ENCODE data around the gene GDPGP1. TPM values are rescaled to one million over a fixed set of nuclear protein-coding genes. Genes with fewer than 3 reads are reported as not detected.

Gene GDPGP1
- total and polyA plus RNA-seq, 11 donors, result 4.8 to 18.9 (median 12.3) TPM

- intact Hi-C loops (cut with DNase I), result loop anchor here in 2 of 10 donors (5.0 kb wide), 2 partner anchors 36 to 121 kb away; partner anchors contain the start of gene IDH2 (in 1 of the 2)
- no peak for TF ChIP-seq POLR2A (IDR thresholded peaks at IDR 0.05)
- TF ChIP-seq, protein P1, sequence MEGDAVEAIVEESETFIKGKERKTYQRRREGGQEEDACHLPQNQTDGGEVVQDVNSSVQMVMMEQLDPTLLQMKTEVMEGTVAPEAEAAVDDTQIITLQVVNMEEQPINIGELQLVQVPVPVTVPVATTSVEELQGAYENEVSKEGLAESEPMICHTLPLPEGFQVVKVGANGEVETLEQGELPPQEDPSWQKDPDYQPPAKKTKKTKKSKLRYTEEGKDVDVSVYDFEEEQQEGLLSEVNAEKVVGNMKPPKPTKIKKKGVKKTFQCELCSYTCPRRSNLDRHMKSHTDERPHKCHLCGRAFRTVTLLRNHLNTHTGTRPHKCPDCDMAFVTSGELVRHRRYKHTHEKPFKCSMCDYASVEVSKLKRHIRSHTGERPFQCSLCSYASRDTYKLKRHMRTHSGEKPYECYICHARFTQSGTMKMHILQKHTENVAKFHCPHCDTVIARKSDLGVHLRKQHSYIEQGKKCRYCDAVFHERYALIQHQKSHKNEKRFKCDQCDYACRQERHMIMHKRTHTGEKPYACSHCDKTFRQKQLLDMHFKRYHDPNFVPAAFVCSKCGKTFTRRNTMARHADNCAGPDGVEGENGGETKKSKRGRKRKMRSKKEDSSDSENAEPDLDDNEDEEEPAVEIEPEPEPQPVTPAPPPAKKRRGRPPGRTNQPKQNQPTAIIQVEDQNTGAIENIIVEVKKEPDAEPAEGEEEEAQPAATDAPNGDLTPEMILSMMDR (IDR thresholded peaks at IDR 0.05), result no peak
- Histone ChIP-seq H3K36me3 (peaks cover 0 to 64% (median 55%) of the 10 kb centered on the region in 9 donors), H3K27me3 (no peaks in the 10 kb centered on the region), H3K4me3 (no peak overlapping the region), H3K9me3 (no peaks in the 10 kb centered on the region), H3K27ac (no peak overlapping the region), H3K4me1 (peaks cover 0 to 14% (median 8%) of the 10 kb centered on the region in 12 donors)
- ATAC-seq (no peak), DNase-seq (no peak)
- WGBS, 4 donors, result 92 to 95% (median 94%) methylated on average over 5 to 22 of the region's 22 CpGs
Observed at GRCh38 chr15:90223441-90224165, 10.4 kb upstream of the GDPGP1 start.

DNA sequence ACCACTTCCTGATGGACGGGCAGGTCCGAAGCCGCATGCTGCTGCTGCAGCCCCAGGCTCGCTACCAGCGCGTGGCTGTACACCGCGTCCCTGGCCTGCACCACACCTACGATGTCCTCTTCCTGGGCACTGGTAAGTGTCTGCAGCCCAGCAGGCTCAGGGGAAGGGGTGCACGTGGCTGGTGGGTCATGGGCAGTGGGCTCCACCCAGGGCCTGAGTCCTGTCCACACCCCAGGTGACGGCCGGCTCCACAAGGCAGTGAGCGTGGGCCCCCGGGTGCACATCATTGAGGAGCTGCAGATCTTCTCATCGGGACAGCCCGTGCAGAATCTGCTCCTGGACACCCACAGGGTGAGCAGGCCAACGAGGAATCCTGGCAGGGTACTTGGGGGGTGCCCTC is 9.0 kb upstream of the GDPGP1 start:
- no peak overlapping the region for H3K4me3 ChIP-seq
- no peaks in the 10 kb centered on the region for H3K27me3 ChIP-seq
- H3K27ac ChIP-seq, result no peak overlapping the region
- TF ChIP-seq, protein P1 (IDR thresholded peaks at IDR 0.05), result no peak
- no peak for TF ChIP-seq POLR2A (IDR thresholded peaks at IDR 0.05)
- DNase-seq, result no peak
- no peak for ATAC-seq
- H3K4me1 ChIP-seq, result peaks cover 0 to 25% (median 11%) of the 10 kb centered on the region in 12 donors
- intact Hi-C loops (cut with DNase I), result no loop called here
- no peaks in the 10 kb centered on the region for H3K9me3 ChIP-seq
- peaks cover 0 to 78% (median 69%) of the 10 kb centered on the region in 9 donors for H3K36me3 ChIP-seq
- WGBS, 4 donors, result 87 to 97% (median 92%) methylated on average over 10 to 17 of the region's 17 CpGs

DNA sequence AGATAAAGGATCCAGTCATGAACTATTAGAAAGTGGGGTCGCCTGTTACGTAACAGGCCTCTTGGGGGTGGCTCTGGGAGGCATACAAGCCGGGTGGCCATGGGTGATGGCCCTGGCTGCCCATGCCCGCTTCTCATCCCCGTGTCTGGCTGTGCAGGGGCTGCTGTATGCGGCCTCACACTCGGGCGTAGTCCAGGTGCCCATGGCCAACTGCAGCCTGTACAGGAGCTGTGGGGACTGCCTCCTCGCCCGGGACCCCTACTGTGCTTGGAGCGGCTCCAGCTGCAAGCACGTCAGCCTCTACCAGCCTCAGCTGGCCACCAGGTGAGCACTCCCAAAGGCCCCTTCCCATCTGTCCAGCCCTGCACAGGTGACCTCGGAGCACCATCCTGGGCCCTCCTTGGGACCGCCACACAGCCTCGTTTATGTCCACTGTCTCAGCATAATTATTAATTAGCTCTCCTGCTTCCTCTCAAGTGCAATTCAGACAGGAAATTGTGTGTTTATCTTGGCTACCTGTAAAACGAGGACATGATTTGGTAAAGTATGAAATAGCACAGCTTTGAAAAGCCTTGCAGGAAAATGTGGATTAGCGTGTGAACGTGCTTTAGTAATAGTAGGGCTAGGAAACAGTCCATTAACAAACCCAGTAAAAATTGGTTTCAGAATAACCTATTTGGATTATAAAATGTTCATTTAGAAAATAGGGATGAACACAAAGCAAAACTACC is 8.3 kb upstream of the GDPGP1 start:
- intact Hi-C loops (cut with DNase I), result no loop called here
- H3K4me1 ChIP-seq, result peaks cover 0 to 31% (median 13%) of the 10 kb centered on the region in 12 donors
- TF ChIP-seq, protein P1 (IDR thresholded peaks at IDR 0.05), result no peak
- no peak for TF ChIP-seq POLR2A (IDR thresholded peaks at IDR 0.05)

DNA sequence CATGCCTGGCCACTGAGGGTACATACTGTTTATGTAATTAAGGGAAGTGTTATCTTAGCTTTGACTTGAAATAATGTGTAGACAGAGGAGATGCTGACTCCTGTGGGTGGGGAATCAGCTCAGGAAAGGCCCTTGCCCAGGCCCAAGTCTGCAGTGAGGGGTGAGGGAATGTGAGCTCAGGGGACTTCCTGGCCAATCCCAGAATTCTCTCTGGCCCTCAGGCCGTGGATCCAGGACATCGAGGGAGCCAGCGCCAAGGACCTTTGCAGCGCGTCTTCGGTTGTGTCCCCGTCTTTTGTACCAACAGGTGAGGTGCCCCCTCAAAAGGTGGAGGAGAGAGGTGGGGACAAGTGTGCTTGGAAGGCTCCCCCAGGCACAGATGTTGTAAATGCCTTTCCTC is 6.7 kb upstream of the GDPGP1 start:
- no peak overlapping the region for H3K27ac ChIP-seq
- TF ChIP-seq POLR2A (IDR thresholded peaks at IDR 0.05), result no peak
- TF ChIP-seq, protein P1 (IDR thresholded peaks at IDR 0.05), result no peak
- no peaks in the 10 kb centered on the region for H3K9me3 ChIP-seq
- intact Hi-C loops (cut with DNase I), result no loop called here
- peaks cover 0 to 94% (median 82%) of the 10 kb centered on the region in 9 donors for H3K36me3 ChIP-seq
- peaks cover 0 to 38% (median 17%) of the 10 kb centered on the region in 12 donors for H3K4me1 ChIP-seq
- H3K27me3 ChIP-seq, result no peaks in the 10 kb centered on the region
- no peak overlapping the region for H3K4me3 ChIP-seq
- WGBS, 4 donors, result 86 to 91% (median 90%) methylated on average over 7 of the region's 7 CpGs
- no peak for ATAC-seq
- no peak for DNase-seq

More for the DNA sequence above, 8.3 kb upstream of the GDPGP1 start:
- WGBS, 4 donors, result 67 to 83% (median 76%) methylated on average over 7 to 18 of the region's 18 CpGs
- Histone ChIP-seq H3K36me3 (peaks cover 0 to 84% (median 72%) of the 10 kb centered on the region in 9 donors), H3K27ac (no peak overlapping the region), H3K27me3 (no peaks in the 10 kb centered on the region), H3K4me3 (no peak overlapping the region), H3K9me3 (no peaks in the 10 kb centered on the region)
- ATAC-seq, result no peak
- DNase-seq, result no peak
